Hepatic stellate cell (primary cell): Measurements from ENCODE around the gene HPCAL1.

ENCODE experiments used
- DNase-seq: peaks from one replicate; pipeline ENCODE4 v3.0.0; 2011; ENCODE audit warnings: low spot score

The HPCAL1 gene

DNA sequence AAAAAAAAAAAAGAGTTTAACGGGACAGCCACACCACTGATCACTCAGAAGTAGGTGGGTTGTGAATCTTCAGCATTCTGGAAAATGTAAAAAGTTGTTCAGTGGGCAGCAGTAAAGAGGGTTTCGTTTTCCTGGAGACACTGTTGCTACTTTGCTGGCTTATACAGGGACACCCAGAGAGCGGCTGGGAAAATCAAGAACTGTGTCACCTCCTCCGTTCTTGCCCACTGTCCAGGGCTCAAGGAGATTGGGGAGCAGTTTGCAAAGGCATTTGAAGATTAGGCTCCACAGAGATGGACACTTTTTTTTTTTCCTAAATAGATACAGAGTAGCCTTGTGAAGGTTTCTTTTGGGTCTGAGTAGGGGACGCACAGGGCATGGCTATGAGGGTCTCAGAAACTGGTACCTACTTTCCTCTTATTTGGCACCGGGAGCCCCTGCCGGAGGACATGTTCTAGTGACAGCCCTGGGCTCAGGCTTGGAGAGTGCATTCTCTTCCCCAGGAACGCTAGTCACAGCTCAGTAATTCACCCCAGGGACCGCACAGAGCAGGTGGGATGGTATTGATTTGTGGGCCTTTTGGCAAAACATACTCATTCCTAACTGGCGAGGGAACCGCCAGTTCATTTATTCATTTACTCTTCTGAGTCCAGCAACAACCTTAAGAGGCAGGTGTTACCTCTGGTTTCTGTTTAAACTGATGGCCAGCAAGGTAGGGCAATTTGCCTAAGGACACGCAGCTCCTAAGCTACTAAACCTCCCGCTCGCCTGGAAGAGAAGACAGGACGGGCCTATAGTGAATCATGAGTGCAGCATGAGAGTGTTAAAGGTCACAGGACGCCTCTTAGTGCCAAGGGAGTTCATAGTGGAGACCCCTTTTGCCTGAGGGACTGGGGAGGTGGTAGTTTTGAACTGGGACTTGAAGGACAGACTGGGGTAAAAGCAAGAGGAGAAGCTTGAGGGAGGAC is 53.1 kb downstream of the HPCAL1 start:
- no peak for DNase-seq

DNA sequence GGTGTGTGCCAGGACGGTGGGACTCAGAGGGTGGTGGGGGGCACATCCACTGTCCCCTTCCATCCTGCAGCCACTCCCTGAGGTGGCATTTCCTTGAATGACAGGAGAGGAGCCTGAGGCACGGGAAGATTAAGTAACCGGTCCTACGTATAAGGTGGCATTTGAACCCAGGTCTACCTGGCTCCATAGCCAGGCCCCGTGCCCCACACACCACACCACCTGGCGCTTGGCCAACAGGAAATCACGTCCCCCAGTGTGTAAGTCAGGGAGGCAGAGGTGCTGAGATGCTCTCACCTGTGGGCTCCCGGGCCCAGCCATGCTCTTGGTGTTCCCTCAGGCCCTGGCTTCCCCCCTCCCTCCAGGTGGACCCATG is 53.7 kb downstream of the HPCAL1 start:
- DNase-seq: no peak

DNA sequence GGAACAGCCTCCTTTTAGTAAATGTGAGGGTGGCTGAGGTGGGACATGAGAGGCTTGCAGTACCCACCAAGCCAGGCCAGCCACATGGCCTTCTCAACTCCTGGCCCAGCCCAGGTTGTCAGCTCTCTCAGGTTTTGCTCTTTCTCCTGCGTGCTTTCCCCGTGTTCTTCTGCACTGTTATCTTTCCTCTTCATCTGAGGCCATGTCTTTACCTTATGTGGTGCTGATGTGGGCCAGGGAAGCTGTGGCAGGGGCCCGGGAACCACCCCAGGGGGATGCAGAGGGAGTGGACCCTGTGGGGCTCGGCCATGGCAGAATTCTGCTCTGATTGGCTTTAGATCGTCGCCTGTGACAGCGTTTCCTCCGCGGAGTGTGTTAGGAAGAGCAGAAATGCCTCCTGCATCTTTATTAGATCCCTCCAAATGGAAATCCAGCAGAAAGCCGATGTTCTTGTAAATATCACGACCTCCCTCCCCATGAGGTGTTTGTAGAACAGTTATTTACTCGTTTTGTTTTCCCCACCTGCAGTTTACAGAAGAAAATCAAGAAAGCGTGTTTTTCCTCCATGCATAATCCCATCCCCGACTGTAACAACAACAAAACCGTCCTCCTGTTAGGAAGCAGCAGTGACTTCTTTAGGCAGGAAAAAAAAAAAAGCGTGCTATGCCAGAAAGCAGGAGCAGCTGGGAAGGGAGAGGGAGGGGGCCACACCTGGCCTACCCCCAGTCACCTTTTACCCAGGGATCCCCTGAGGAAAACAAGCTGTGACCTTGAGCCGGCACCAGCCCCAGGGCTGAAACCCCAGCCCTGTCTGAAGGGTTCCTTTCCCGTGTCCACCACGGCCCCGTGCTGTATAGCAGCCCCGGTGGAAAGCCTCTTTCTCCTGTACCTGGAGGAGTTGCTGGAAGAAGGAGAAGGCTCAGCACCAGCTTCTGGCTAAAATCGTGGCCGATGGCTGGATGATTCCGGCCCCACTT is 54.8 kb downstream of the HPCAL1 start:
- DNase-seq: no peak

DNA sequence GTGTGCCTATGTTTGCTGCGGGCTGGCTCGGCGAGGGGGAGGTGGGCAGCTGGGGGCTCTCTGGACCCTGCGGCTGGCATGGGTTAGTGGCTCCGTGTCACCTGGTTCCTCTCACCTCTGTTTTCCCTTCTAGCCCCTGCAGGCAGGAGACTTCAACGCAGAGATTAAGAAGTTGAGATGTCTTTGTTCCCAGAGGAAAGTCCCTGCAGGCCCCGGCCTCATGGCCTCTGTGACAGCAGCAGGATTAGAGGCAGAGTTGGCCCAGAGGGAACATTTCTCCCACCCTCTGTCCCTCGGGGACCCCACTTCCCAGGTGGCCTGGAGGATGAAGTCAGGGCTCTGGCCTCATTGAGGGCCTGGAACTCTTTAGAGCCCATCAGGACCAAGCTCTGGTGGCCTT is 56.5 kb downstream of the HPCAL1 start:
- no peak for DNase-seq

DNA sequence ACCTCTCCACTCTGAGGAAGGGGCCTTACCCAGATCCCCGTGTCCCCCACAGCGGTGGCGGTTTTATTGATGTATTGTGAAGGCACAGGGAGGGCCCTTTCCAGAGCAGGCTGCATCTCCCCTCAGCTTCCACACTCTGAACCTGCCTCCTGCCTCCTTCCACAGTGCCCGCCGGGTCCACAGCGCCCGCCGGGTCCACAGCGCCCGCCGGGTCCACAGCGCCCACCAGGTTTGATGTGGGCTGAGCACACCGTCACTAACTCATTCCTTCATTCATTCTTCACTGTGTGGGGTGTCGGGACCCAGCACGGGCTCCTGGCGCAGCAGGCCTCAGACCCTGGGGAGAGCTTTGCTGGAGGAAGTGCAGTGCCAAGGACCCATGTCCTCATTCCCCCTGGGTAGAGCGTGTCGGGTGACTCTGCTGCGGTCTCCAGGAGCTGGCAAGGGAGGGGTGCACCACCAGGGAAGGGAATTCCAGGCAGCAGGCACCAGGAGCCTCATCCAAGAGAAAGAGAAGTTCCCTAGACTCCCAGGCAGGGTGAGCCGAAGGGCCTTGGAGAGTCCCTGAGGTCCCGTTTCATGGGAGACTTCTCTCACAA is 57.1 kb downstream of the HPCAL1 start:
- DNase-seq: no peak

DNA sequence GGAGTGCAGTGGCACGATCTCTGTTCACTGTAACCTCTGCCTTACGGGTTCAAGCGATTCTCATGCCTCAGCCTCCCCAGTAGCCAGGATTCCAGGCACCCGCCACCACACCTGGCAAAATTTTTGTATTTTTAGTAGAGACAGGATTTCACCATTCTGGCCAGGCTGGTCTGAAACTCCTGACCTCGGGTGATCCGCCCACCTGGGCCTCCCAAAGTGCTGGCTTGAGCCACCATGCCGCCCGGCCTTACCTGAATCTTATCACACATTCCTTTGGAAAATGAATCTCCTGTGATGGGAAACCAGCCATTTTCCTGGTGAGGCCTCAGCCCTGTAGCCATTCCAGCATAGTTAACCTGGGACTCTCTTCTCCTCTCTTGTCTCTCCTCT is 57.8 kb downstream of the HPCAL1 start:
- no peak for DNase-seq

DNA sequence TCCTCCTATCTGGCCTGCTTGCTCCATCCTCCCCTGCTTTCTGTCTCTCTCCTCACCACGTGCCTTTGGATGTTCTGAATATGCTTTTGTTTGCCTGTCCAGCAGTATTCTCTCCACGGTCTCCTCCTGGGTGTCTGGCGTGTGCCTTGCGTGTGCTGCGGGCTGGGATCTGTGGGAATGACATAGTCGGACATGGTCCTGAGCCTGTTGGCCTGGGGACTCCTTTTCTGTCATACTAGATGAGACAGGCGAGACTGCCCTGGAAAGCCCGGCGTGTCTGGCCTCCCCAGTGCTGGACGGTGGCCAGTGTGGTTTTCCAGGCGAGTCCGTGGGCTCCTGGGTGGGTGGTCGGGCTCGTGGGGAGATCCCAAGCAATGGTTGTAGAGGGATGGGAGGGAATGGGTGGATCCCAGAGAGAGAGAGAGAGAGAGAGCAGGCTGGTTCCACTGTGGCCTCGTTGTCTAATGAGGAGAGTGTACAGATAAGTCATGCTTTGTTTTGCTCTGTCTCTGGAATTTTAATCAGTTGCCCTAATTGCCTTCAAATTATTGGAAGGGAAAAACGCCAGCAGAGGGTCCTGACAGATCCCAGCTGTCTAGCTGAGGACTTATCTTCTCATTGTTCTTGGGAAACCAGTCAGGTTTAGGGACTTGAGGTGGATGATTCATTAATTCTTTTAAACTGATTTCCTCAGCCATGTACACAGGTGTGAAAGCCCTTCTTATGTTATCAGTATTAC is 58.3 kb downstream of the HPCAL1 start:
- no peak for DNase-seq

DNA sequence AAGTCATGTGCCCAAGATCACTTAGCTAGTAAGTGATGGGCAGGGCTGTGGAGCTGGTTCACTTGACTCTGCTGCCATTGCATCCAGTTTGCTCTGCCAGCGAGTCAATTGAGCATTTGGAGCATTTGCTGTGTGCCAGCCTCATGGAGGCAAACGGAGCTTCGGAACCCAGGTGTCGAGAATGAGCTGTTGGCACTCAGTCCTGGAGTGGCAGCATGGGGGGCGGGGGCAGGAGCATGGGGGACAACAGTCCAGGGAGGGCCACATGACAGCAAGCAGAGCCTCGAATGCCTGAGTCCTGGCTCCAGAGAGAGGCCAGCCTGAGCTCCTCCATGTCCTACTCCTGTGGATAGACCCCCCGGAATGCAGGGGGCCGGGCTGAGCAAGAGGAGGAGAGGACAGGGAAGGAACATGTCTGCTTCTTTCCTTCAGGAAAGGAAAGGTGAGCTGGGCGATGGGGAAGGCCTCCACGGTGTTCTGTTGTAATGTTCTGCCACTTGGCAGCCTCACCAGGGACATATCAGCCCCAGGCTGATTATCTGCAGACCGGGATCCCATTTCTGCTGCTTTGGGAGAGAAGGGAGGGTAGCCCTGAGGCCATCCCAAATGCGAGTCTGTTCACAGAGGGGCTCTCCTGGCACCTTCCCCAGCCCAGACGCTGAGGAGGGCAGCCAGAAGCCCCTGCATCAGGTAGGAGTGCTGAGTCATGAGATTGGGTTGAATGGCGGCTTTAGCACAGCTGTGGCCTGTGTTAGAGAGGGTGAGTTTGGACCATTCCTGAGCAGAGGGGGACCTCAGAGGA is 59.6 kb downstream of the HPCAL1 start:
- no peak for DNase-seq

DNA sequence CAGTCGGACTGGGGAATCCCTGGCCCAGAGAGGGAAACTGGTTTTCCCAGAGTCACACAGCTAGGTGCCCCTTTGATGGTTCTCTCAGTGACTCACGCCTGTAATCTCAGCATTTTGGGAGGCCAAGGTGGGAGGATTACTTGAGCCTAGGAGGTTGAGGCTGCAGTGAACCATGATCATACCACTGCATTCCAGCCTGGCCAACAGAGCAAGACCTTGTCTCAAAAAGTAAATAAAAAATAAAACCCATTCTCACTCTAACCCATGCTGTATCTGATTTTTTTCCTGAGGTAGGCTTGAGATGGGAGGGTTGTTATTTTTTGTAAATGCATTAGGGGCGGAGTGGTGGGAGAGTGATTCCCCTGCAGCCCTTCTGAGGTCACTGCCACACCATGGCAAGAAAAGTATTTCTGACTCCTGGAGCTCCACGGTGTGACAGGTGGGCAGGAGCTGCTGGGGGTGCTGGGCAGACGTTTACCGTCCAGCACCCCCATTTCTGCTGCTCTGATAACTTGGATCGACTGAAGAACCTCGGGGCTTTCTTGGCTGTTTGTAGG is 60.3 kb downstream of the HPCAL1 start:
- no peak for DNase-seq

DNA sequence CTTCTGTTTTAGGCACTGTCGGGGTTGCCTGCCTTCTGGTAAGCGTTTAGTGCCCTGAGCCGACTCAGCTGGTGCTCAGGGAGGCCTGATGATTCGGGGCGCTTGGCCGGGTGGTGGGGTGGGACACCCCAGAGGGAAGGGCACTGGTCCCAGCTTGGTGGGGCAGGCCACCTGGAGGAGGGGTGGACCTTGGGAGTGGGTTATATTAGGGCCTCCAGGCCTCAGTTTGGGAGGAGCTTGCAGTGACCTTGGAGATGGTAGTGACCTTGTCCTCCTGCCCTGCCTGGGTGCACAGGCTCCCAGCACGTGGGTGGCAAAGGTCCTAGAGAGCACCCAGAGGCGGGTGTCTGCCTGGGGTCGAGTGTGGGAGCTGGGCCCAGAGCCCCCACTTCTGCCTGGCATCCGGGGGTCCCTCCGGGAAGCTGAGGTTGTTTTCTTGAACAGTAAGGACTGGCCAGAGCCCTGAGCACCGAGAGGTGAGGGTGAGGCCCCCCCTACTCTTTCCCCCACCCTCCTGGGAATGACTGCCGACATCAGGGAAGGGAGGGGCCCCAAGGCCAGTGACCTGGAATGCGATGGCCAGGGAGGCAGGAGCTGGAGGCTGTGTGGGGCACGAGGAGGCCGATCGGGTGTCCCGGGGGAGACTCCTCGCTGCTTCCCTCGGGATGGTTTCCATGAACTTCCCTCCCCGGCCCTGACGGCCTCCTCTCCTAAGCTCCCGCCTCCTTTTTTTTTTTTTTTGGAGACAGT is 61.3 kb downstream of the HPCAL1 start:
- DNase-seq: no peak

DNA sequence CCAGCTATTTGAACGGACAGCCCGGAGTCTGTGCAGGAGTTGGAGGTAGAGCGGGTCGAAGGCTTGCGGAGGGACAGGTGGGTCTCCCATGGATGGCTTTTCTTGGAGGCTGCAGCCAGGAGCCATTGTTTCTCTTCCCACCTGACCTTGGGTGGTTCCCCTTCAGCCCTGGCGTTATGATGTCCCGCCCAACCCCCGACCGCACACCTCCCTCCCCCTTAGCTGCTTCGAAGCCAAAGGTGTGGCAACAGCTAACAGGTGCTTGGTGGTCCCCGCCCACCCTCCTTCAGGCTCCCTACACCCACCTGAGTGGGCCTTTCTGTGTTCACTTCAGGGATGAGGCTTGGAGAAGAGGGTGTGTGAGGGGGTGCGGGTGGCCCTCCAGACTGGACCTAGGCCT is 62.7 kb downstream of the HPCAL1 start:
- DNase-seq: no peak

DNA sequence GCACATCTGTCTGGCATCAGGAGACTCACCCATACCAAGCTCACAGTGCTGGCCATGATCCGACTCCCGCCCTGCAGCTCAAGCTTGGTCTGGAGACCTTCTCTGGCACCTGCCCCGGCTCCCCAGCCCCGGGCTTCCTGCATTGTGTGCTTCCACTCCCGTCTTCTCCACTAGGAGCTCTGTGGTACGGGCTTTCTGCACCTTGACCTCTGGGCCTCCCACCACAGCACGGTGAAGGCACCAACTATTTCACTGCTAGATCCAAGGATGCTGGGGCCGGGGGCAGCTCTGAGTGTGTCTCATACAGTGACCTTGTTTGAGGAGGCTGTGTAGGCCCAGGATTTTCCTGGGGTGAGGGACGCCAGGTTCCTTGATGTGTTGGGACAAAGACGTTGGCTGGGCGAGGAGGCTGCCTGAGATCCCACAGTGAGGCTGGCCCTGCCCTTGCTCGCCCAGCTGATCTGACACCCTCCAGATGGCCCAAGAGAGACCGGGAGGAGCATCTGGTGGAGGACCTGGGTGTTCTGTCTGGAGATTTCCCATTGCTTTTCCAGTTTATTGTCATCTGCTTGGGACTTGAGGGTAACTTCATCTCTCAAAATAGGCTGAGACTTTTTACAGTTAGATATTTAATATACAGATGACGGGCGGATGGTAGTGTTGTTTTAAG is 64.0 kb downstream of the HPCAL1 start:
- DNase-seq: no peak

DNA sequence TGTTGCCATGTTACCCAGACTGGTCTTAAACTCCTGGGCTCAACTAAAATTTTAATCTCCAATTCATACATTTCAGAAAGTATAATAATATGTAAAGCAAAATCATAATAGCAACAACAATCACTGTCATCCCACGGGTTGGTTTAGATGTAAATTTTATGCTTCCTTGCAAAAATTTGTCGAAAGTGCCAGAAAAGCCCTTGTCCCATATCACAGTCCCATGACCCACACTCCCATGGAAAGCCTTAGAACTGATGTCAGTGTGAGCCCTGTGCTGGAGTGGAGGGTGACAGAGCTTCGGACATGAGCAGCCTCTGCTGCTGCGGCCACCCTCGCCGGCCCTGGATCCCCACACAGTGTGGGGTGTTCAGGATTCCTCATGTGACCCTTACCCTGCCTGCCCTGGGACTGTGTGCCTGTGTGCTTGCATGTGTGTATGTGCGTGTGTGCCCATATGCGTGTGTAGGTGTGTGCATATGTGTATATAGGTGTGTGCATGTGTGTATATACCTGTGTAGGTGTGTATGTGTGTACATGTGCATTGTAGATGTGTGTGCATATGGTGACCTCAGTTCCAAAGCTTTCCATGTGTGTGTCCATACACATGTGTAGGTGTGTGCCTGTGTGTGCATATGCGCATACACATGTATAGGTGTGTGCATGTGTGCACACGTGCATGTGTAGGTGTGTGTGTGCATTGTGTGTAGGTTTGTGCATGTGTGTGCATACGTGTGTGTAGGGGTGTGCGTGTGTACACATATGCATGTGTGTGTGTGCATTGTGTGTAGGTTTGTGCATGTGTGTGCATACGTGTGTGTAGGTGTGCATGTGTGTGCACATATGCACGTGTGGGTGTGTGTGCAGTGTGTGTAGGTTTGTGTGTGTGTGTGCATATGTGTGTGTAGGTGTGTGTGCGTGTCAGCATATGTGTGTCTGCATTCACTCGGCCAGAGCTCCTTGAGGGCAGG is 65.1 kb downstream of the HPCAL1 start:
- no peak for DNase-seq

DNA sequence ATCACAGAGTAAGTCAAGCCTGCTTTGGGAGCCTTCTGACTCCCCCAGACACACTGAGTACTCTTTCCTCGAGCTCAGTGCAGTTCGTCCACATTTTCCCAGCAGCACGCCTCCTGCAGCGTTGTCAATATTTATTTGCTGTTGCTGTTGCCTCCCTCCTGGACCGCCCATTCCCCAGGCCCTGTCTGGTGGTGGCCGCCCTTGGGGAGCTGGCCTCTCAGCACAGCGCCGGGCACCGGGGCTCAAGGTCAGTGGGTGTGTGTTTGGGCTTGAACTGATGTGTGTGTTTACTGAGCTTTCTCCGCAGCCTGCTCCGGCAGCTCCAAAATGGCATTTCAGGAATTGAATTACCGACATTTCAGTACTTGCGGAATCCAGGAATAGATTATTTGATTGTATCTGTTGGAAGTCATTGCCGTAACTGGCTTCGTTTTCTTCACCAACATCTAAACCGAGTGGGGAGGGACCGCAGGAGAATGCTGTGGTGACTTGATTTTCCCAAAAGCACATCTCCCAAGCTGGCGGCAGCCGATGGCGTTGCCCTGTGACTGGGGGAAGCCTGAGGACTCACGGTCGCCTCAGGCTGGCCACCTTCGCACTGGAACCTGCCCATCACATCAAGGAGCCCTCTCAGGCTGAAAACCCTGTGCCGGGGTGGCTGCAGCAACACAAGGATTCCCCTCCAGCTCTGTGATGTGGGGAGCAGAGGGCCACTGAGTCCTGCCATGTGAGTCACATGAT is 66.0 kb downstream of the HPCAL1 start:
- DNase-seq: no peak

DNA sequence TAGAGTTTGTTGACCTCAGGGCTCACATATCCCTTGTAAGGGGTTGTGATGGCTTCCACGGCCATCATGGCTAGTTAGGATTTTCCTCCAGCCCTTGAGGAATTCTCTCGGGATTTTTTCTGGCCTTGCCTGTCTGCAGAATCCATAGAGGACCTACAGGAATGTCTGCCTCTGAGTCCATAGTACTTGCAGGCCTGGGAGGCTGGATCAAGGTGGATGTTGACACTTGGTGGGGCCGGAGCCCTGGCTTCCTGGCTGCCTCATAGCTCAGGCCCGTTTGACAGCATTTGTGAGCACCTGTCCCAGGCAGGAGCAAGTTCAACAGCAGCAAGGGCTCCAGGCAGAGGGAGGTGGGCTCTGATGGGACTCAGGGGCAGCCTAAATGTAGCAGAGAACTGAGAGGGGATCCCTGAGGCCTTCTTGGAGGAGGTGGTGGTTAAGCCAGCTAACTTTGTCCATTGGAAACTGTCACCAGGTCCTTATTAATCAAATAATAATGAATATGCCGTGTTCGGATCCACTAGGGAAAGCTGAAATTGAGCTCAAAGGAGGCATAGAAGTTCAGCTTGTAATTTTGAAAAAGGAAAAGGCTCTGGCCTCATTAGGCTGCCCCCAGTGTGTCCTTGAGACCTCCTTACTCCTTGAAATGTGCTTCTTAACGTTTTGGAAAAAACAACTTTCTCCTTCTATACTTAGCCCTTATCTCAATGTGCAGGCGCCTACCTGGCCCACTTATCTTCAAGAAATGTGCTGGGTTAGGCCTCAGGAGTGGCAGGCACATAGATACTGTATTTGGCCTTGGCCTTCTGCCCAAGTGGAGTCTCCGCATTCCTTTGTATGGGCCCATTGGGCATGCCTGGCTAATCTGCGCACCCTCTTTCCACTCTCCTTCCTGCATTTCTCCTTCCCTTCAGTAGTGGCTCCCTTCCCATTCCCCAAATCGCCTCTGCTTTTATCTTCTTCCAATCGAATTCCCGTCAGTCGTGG is 66.9 kb downstream of the HPCAL1 start:
- no peak for DNase-seq

DNA sequence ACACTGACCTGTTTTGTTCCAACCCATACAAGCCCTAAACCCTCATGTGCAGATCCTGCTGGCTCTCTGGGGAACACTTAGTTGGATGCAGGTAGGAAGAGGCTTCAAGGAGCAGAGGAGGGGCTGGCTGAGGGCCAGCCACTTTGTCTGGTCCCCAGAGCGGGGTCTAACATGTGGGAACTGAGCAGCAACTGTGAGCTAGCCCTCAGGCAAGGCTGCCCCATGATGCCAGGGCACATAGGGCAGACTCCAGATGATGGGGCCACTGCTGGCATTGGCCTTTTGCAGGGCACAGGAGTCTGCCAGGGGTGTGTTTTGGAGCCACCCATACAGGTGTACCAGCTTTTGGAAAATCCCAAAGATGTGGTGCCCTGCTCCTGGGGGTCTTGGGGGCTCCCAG is 67.7 kb downstream of the HPCAL1 start:
- no peak for DNase-seq
